ENCODE results near the gene SEZ6.
A peak's percentile ranks its signal among the peaks of the same experiment; 100 is the strongest.

The SEZ6 gene

DNA sequence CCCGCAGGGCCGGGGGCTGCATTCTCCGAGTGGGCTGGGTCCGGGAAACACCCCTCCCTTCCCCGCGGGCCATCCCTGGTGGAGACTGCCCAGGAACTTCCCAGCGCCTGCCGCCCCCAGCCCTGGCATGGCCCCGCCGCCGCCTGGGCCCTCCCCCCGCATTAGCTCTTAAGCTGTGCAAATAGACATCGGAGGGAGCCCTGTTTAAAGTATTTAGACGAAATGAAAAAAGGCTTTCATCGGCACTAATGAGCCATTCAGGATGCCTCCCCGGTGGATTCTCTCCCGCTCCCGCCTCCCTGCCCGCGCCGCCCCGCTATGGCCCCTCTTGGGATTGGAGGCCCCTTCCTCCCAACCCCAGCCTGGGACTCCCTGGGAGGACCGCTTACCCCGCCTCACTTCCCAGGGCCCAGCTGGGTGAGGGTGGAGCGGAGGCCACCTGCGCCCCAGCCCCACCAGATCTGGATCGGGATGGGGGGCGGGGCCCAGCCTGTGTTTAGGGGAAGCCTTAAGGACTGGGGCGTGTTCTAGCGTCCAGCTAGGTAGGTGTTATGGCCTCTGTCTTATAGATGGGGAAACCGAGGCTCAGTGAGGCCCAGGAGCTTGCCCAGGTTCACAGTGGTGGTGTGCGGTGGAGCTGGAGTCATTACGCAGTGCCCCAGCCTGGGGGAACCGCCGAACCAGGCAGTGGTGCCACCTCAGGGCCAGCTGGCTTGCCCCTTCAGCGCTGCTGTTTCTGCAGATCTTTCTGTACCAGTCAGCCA is 19.7 kb downstream of the SEZ6 start:
- DNase-seq (ENCODE audit: low read depth, low spot score), result no peak
- H3K4me3 ChIP-seq (ENCODE audit: low read length), result no peak overlapping the region

DNA sequence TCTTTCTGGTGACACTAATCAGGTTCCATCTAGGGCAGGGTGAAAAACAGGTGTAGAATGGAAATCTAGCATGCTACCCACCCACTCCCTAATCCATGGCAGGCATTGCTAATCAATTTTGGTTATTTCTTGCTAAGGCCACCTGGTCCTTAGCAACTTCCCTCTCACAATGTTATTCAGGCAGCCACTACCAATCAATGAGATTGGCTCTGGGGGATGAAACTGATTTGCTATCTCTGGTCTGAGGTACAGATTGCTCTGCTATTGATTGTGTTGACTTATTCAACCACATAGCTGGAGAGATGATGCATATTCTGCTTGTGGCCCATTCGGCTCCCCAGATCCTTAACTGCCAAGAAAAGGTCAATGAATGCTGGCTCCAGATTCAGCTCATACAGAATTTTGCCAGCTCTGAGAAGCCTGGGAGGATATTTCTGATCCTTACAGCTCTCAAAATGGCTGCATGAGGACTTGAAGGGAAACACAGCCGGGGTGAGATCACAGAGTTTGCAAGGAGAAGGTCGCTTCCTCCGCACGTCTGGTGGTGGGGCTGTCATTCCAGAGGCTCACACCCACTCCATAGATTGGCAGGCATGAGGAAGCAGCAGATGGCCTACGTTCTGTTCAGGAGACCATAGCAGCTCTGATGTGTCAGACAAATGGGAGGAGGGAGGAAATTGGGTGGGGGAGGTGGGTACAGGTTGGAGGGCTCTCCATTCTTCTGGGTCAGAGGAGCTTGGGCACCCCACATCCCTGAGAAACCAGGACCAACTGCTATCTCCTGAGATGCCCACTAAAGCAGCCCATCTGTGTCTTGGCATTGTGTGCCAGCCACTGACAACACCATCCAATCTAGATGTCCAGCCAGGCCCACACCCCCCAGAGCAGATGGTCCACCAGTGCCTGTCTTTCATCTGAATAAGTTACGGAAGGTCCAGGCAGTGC is 22.3 kb downstream of the SEZ6 start:
- no peak overlapping the region for H3K4me3 ChIP-seq (ENCODE audit: low read length)
- no peak for DNase-seq (ENCODE audit: low read depth, low spot score)

DNA sequence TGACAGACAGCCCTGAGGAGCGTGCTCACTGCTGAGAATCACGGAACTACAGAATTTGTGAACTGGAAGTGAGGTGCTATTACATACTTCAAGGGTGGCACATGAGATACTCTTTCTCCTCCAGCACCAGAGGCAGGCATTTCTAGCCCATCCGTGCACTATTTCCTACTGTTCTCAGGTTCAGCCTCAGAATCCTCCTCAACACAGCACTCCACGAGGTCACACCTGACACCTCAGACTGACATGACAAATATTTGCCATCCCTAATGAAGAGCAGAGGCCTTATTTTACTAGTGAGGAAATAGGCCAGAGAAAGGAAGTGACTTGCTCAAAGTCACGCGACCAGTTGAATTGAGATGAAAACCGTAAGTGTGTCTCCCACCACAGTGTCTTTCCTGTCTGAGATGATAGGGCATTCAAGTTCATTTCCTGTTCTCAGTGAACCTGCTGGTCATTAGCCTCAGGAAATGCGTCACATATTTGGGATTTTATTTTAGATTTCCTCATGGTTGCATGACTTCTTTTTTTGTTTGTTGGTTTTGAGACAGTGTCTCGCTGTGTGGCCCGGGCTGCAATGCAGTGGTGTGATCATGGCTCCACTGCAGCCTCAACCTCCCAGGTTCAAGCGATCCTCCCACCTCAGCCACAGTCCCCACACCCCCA is 23.6 kb downstream of the SEZ6 start:
- H3K4me3 ChIP-seq (ENCODE audit: low read length), result no peak overlapping the region
- DNase-seq (ENCODE audit: low read depth, low spot score), result peak; percentile 86

DNA sequence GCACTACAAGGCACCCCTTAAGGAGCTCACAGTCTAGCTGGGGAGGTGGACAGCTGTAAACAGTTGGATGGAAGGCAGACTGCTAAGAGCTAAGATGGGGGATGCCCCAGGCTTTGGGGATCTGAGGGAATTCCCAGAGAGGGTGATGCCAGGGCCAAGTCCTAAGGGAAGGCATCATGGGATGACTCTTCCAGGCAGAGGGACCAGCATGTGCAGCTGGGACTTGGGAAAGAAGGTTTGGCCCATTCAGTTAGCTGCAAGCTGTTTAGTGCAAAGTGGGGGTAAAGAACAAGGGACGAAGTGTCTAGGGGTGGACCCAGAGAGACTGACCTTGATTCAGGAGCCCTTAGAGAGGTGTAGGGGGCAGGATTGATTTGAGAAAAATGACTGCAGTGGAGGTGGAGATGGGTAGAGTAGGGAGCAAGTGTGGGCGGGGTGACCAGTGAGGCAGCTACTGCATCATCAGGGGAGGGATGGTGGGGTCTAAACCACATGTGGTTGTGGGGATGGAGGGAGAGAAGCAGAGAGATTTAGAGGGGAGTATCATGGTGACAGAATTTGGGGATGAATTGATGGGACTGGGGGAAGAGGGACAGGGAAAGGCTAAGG is 27.4 kb downstream of the SEZ6 start:
- no peak for DNase-seq (ENCODE audit: low read depth, low spot score)
- no peak overlapping the region for H3K4me3 ChIP-seq (ENCODE audit: low read length)

DNA sequence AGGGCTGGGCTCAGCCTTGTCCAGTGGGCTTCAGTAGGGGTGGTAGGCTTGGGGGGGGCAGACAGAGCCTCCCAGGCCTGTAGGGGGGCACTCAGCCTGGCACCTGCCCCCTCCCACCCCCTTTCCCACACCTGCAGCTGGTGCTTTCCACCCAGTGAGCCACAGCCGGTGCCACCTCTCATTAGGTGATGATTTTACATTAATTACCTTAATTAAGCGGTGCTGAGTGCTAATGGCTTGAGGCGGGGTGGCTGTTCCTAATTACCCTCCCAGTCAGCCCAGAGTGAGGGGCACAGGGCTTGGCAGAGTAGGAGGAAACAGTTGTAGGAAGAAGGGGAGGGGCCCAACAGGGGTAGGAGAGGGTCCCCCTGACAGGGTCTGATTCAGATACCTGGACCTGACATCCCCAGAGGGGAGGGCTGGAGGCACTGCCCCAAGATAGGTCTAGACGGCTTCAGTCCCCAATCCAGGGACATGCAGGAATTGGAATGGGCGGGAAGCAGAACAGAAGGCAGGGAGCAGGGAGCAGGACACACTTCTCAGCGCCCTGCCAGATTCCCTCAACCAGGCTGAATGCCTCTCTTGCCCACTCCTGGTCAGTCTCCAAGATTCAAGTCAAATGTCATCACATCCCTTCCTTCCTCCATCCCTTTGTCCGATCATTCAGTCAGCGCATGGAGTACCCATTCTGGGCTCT is 28.0 kb downstream of the SEZ6 start:
- no peak for DNase-seq (ENCODE audit: low read depth, low spot score)
- no peak overlapping the region for H3K4me3 ChIP-seq (ENCODE audit: low read length)

DNA sequence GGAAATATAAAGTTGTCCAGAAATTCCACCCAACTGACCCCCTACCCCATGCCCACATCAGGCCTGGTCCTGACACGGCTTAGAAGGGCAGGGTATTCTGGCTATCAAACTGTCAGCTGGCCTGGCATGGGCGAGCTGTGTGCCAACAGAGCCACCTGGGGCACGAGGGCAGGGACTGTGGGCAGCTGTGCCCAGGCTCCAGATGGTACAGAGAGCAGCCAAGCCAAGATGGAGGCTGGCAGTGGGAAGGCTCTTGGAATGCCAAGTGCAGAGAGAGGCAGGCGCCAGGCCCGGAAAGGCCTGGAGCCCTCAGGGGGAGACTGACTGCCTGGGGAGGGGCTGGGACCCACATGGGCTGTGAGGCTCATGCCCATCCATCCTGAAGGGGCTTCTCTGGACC is 30.2 kb downstream of the SEZ6 start:
- no peak overlapping the region for H3K4me3 ChIP-seq (ENCODE audit: low read length)
- DNase-seq (ENCODE audit: low read depth, low spot score), result no peak

DNA sequence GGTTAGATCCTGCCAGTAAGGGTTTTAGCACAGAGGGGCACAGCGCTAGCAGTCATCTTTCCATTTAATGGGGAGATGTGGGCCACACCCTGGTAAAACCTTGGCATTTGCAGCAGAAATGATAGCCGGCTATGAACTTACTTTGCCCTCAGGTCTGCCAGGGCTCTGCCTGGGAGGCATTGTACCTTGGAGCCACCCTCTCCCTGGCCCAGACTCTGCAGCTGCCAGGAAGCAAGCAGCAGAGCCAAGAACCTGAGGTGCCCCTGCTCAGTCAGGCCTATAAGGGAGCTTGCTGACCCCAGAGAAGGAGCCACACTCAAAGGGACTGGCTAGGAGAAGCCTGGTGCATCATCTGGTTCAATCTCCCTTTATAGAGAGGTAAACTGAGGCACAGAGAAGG is 30.8 kb downstream of the SEZ6 start:
- no peak for DNase-seq (ENCODE audit: low read depth, low spot score)
- no peak overlapping the region for H3K4me3 ChIP-seq (ENCODE audit: low read length)

DNA sequence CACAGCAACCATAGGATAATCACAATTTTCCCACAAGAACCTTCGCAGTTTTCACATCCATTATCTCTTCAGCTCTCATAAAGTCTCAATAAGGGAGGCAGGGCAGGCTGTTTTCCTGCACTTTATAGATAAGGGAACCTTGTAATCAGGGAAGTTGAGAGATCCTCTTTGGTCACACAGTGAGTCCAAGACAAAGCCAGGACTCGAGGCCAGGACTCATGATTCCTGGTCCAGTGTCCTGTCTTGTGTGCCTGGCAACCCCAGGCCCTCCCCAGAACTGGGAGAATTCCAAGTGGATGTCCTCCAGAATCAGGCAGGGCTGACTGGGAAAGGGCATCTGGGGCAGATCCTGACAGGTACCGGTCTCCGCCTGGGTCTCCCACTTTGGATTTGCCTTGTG is 31.4 kb downstream of the SEZ6 start:
- DNase-seq (ENCODE audit: low read depth, low spot score), result no peak
- H3K4me3 ChIP-seq (ENCODE audit: low read length), result no peak overlapping the region

DNA sequence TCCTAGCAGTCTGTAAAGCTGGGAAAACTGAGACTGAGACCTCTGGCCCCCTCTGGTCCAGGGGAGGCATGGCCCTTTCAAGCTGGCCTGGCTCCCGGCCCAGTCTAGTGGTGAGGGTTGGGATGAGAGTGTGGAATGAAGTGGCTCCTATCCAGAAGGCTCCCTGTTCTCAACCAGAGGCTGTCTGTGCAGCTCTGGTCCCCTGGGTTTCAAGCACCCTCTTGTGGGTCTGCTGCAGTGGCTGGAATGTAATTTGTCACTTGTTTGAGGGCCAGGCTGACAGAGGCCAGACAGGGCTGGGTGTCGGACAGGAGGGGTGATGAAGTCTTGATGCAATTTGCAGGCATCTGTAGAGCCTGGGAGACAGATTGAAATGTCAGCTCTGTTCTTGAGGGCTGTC is 32.4 kb downstream of the SEZ6 start:
- DNase-seq (ENCODE audit: low read depth, low spot score), result no peak
- no peak overlapping the region for H3K4me3 ChIP-seq (ENCODE audit: low read length)

DNA sequence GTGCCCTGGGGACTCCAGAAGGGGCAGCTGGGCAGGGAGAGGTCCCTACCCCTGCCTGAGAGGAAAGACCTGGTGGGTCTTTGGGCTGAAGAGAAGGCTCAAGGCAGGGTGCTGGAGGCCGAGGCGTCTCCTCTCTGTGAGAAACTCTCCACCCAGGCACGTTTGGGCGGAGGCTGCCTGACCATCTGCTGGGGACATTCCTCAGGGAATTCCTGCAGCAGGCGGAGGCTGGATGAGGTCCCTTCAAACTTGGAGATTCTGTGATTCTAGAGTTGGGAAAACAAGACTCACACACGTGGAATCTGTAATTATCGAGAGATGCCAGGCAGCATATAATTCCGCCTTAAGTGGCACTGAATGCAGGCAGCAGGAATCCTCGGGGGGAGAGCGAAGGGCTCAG is 33.4 kb downstream of the SEZ6 start:
- no peak for DNase-seq (ENCODE audit: low read depth, low spot score)
- H3K4me3 ChIP-seq (ENCODE audit: low read length), result no peak overlapping the region

DNA sequence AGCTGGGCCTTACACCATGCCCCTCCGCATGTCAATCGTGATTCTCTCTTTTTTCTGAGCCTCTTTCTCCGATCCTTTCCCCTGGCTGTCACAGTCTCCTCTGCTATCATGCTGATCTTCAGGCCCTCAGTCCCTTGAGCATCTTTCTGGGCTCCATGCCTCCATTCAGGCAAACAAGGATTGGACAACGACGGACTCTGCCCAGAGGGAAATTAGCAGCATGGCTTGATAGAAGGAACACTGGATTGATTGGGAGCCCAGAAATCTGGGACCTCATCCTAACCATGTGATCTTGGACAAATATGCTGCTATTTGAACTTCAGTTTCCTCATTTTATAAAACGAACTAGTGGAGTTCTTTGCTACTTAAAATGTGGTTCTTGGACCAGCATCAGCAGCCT is 35.0 kb downstream of the SEZ6 start:
- no peak overlapping the region for H3K4me3 ChIP-seq (ENCODE audit: low read length)
- no peak for DNase-seq (ENCODE audit: low read depth, low spot score)

DNA sequence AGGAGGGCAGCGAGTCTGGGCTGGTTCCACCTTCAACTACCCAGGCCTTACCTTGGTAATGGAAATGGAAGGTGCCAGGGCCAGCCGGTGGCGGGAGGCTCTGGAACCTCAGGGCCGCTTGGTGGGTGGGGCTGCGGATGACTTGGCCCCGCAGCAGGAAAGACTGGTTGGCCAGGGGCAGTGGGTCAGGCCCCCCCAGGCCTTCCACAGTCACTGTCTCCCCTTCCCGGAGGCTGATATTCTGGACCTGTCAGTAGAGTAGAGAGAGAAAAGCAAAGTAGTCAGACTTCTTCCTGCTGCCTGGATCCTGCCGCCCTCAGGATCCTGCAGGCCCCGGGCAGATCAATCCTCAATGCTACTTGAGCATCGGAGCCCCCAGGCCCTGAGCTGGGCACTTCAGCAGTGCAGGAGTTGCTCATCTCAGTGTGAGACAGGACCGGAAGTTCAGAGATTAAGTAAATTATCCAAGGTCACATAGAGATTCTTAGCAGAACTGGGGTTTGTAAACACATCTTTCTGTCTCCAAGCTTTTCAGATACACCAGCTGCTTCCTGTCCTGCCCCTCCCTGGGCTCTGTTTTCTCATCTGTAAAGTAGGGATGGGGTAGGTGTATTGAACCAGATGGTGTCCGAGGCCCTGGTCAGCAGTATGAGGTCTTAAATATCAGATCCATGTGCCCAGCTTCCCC is 36.0 kb downstream of the SEZ6 start:
- DNase-seq (ENCODE audit: low read depth, low spot score), result no peak
- H3K4me3 ChIP-seq (ENCODE audit: low read length), result no peak overlapping the region

DNA sequence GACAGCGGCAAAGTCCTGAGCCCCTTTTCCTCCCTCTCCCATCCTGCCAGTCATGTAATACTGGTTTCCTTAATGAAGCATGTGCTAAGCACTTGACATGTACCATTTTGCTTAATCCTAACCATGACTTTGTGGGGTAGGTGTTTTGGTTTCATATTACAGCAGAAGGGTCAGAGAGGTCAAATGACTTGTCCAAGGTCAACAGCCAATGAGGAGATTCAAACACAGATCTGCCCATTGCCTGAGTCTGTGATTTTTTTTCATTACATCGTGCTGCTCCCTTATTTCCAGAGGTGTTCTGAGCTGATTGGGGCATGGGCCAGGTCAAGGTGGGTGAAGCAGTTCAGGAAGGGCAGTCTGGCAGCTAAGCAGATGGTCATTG is 36.9 kb downstream of the SEZ6 start:
- no peak overlapping the region for H3K4me3 ChIP-seq (ENCODE audit: low read length)
- DNase-seq (ENCODE audit: low read depth, low spot score), result no peak

DNA sequence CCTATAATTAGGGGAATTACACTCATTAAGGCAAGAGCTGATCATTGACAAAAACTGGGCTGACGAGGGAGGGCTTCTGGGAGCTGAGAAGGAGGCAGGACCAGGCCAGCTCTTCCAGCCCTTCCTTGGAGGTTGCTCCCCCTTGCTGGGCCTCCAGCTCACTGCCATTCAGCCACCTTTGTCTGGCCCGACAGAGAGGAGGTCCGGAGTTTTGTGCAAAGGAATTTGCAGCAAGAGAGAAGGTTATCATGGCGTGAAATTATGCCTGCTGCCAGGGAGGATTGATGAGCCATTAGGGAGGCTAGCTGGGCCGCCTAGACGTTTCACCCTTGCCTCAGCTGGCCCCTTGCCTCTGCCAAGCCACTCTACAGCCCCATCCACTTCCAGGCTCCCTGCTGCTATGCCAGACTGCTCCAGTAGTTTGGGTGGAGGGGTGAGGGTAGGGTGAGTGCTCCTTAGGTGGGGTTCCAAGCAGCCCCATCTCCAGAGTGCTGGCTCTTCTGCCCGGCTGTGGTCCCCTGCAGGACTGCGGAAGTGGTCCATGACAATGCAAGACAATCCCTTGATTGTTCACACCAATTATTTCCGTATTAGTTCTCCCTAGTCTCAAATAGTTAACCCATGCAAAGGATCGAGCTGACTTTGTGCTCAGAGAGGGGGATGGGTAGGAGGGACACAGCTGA is 37.5 kb downstream of the SEZ6 start:
- DNase-seq (ENCODE audit: low read depth, low spot score), result no peak
- H3K4me3 ChIP-seq (ENCODE audit: low read length), result no peak overlapping the region

DNA sequence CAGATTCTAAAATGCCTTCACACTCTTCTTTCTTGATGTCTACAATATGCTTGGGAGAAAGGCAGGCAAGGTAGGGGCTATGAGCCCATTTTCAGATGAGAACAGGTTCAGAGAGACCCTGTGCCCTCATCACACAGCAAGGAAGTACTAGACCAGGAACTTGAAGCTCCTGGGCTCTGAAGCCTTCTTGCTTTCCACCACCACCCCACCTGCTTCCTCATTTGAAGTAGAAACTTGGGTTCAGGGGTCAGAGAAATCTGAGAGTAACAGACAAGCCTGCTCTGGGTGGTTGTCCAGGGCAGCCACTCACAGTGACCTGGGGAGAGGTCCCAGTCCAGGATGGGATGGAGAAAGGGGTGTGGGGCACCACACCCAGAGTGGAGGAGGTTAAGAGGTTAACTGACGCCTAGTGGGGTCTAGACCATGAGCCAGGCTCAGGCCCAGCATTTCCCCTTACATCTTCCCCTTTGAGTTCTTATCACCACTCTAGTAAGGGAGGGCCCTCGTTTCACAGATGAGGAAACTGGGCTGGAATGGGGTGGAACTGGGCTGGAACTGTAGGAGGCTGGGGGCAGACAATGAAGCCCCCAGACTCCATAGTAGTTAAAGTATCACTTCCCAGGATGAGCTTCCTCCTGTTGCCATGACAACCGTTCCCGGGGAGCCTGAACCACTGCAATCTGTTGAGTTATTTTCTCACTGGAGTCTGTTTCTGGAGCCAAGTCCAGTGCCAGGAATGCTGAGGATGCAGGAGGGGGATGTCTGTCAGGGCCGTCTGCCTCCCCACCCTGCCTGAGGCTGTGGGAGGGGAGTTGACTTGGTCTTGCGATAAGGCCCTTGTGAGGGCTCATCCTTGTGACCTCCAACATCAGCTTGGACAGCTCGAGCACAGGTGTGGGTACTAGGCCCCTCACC is 38.4 kb downstream of the SEZ6 start:
- H3K4me3 ChIP-seq (ENCODE audit: low read length), result no peak overlapping the region
- no peak for DNase-seq (ENCODE audit: low read depth, low spot score)

DNA sequence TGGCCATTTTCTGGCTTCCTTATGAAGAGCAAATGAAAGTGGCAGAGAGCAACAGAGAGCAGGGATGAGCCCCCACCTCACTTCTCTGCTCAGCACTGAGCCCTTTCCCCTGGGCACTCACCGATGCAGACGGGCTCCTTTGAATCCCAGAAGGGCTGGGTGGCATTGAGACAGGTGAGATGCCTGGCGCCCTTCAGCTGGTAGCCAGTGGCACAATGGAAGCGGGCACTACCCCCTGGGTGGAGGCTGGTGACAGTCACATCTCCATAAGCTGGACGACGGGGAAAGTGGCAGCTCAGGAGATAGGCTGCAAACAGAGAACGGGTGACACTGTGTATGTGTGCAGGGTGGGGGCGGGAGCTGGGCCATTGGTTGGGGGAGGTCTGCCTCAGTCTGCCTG is 42.0 kb downstream of the SEZ6 start:
- DNase-seq (ENCODE audit: low read depth, low spot score), result no peak

DNA sequence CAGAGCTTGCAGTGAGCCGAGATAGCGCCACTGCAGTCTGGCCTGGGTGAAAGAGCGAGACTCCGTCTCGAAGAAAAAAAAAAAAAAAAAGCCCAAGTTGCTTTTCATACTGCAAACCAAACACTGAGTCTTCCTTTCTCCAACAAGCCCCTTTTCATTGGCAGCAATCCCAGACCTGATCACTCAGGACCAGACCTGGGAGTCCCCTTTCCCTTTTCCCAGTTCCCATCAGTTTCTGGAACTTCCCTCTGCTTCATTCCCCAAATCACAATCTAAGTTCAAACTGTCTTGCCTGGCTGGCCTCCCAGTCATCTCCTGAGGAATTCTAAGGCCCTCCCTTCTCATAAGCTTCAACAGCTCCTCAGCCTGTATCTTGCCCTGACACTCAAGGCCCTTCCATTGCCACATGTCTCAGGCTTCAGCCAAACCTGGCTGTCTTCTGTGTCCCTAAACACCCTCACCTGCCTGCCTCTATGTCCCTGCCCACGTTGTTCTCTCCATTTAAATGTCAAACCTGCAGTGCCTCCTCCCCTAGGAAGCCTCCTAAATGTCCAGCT is 42.7 kb downstream of the SEZ6 start:
- H3K4me3 ChIP-seq (ENCODE audit: low read length), result no peak overlapping the region
- no peak for DNase-seq (ENCODE audit: low read depth, low spot score)

More for the DNA sequence above, 42.0 kb downstream of the SEZ6 start:
- H3K4me3 ChIP-seq (ENCODE audit: low read length), result no peak overlapping the region
